ENCODE measurements around the gene LRMDA.

- TF ChIP-seq REST (IDR thresholded peaks at IDR 0.05; ENCODE audit: low read depth) (no peak), YY1 (IDR thresholded peaks at IDR 0.05; ENCODE audit: low read depth) (no peak), CEBPB (IDR thresholded peaks at IDR 0.05) (no peak), EP300 (IDR thresholded peaks at IDR 0.05; ENCODE audit: borderline replicate concordance) (no peak), TEAD4 (IDR thresholded peaks at IDR 0.05) (no peak), MAX (IDR thresholded peaks at IDR 0.05) (no peak), TAF1 (IDR thresholded peaks at IDR 0.05; ENCODE audit: low read depth) (no peak)
Observed at GRCh38 chr10:75569506-75569905, 138.1 kb downstream of the LRMDA start.

Data from Ishikawa (cell line).